ENCODE results near the gene MSLN. TPM values are rescaled to one million over a fixed set of nuclear protein-coding genes. Genes with fewer than 3 reads are reported as not detected.

MSLN gene
- total RNA-seq, 2 experiments from 2014 or later = not detected

DNA sequence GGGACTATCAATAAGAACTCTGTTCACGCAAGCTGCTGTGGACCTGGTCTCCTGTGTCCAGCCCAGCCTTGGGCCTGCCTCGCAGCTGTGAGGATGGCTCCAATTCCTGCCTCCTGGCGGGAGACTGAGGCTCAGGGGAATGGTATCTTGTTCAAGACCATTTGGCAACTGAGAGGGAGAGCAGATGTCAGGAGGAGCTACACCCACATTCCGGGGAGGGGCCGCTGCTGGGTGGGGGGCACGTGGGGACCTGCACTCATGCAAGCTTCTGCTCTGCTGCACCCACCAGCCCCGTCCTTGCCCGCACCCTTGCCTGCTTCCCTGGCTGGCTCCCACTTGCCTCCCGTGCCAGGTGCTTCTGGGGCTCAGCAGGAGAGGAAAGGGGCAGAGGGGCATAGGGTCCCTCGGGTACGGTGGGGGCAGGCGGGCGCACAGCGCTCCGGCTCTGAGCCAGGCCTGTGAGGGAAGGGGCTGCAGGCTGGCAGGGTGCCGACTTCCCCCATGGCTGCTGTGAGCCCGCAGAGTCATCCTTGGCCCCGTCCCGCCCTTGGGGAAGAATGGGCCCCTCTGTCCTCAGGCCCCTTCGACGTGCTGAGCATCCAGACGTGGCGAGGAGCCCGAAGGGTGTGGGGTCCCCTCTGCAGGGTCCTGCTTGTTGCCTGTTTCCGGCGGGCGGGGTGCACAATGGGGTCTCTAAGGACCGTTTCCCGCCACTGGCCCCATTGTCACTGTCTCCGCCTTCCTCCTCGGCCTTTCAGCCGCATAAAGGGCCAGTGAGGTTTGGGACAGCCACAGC is 42.9 kb upstream of the MSLN start:
- DNase-seq = no peak
- no peak overlapping the region for H3K27ac Mint-ChIP-seq
- H3K4me1 Mint-ChIP-seq (ENCODE audit: low read depth) = peaks cover 19% of the 10 kb centered on the region
- H3K27me3 Mint-ChIP-seq = peaks cover 7% of the 10 kb centered on the region
- no peak overlapping the region for H3K4me3 Mint-ChIP-seq
- ChIA-PET CTCF (interaction anchor here (0.6 kb wide), 1 partner anchor 18 kb away, joined by 4 read pairs; no protein-coding TSS in a partner anchor), POLR2A (no interaction called here)
- intact Hi-C loops (cut with micrococcal nuclease) = no loop called here
- no peaks in the 10 kb centered on the region for H3K9me3 Mint-ChIP-seq
- no peaks in the 10 kb centered on the region for H3K36me3 Mint-ChIP-seq

DNA sequence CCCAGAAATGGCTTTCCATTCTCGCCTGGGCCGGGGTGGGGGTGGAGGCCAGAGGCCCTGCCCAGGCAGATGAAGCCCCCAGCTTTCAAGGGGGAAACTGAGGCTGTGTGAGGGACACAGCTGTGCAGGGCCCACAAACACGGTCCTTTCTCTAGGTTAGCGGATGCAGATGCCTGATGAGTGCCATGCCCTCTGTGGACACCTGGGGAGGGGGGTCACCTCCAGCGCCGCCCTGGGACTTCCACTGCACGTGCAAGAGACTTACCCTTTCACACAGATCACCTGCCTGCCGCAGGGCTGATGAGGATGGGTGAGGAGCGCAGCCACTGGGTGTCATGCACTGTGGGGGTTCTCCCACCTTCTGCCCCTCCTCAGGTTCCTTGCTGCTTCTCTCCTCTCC is 42.1 kb upstream of the MSLN start:
- POLR2A ChIA-PET = no interaction called here
- no peak overlapping the region for H3K4me3 Mint-ChIP-seq
- CTCF ChIA-PET = interaction anchor here (1.2 kb wide), 1 partner anchor 11 kb away, joined by 4 read pairs; no protein-coding TSS in a partner anchor
- H3K4me1 Mint-ChIP-seq (ENCODE audit: low read depth) = peaks cover 18% of the 10 kb centered on the region
- H3K9me3 Mint-ChIP-seq = no peaks in the 10 kb centered on the region
- H3K36me3 Mint-ChIP-seq = no peaks in the 10 kb centered on the region
- no peak overlapping the region for H3K27ac Mint-ChIP-seq
- H3K27me3 Mint-ChIP-seq = peaks cover 5% of the 10 kb centered on the region
- DNase-seq = no peak
- intact Hi-C loops (cut with micrococcal nuclease) = no loop called here

DNA sequence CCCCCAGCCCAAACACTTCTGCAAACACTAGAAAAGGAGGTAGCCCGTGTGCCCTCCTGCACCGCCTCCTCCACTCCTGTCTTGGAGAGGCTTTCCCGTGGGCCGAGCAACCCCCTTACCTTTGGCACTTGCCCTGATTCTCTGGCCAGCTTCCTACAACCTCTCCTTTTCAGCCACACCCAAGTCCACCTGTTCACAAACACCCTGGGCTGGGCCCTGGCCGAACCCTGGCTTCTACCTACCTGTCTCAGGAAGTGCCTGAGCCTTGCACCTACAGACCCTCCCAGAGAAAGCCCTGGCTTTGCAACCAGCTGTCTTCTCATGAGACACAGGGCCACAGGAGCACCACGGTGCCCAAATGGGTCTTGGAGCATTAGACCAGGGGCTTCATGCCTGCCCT is 41.6 kb upstream of the MSLN start:
- Mint-ChIP-seq H3K36me3 (no peaks in the 10 kb centered on the region), H3K27ac (peak overlapping the region; percentile 65)
- intact Hi-C loops (cut with micrococcal nuclease) = no loop called here

GRCh38 chr16:719815-720446 is 40.6 kb upstream of the MSLN start:
- H3K36me3 Mint-ChIP-seq = no peaks in the 10 kb centered on the region
- intact Hi-C loops (cut with micrococcal nuclease) = loop anchor here (2.0 kb wide), 1 partner anchor 17 kb away; no protein-coding TSS in a partner anchor
- ChIA-PET POLR2A (interaction anchor here (1.0 to 2.6 kb wide), 4 partner anchors 16 to 68 kb away, joined by 3 to 14 read pairs (median 6); partner anchors contain the start of genes CHTF18, CIAO3 and RPUSD1), CTCF (interaction anchor here (0.6 to 3.0 kb wide), 11 partner anchors 8 to 68 kb away, joined by 3 to 33 read pairs (median 8); partner anchors contain the start of genes CHTF18, CIAO3, RHOT2 and RPUSD1)
- H3K4me3 Mint-ChIP-seq = peak overlapping the region; percentile 72
- H3K9me3 Mint-ChIP-seq = no peaks in the 10 kb centered on the region
- no peak for DNase-seq
- H3K4me1 Mint-ChIP-seq (ENCODE audit: low read depth) = peaks cover 18% of the 10 kb centered on the region
- peak overlapping the region; percentile 55 for H3K27ac Mint-ChIP-seq
- H3K27me3 Mint-ChIP-seq = peaks cover 5% of the 10 kb centered on the region

More for the DNA sequence above, 41.6 kb upstream of the MSLN start:
- peaks cover 18% of the 10 kb centered on the region for H3K4me1 Mint-ChIP-seq (ENCODE audit: low read depth)
- POLR2A ChIA-PET = no interaction called here
- no peaks in the 10 kb centered on the region for H3K9me3 Mint-ChIP-seq
- peaks cover 5% of the 10 kb centered on the region for H3K27me3 Mint-ChIP-seq
- no peak for DNase-seq
- CTCF ChIA-PET = interaction anchor here (1.2 to 2.9 kb wide), 4 partner anchors 11 to 66 kb away, joined by 4 to 33 read pairs (median 6); partner anchors contain the start of gene RHOT2
- H3K4me3 Mint-ChIP-seq = peak overlapping the region; percentile 39

GRCh38 chr16:720447-720989 is 40.0 kb upstream of the MSLN start:
- Mint-ChIP-seq H3K36me3 (no peaks in the 10 kb centered on the region), H3K9me3 (no peaks in the 10 kb centered on the region), H3K4me1 (ENCODE audit: low read depth) (peaks cover 18% of the 10 kb centered on the region), H3K27me3 (peaks cover 5% of the 10 kb centered on the region), H3K27ac (peak overlapping the region; percentile 55), H3K4me3 (peak overlapping the region; percentile 72)
- CTCF ChIA-PET = interaction anchor here (0.8 to 3.0 kb wide), 9 partner anchors 8 to 67 kb away, joined by 3 to 33 read pairs (median 15); partner anchors contain the start of genes CHTF18, CIAO3, RHOT2 and RPUSD1
- DNase-seq = peak; percentile 76
- POLR2A ChIA-PET = interaction anchor here (0.8 to 2.6 kb wide), 7 partner anchors 15 to 68 kb away, joined by 3 to 14 read pairs (median 4); partner anchors contain the start of genes CHTF18, CIAO3 and RPUSD1
- intact Hi-C loops (cut with micrococcal nuclease) = loop anchor here (2.0 kb wide), 1 partner anchor 16 kb away; no protein-coding TSS in a partner anchor

DNA sequence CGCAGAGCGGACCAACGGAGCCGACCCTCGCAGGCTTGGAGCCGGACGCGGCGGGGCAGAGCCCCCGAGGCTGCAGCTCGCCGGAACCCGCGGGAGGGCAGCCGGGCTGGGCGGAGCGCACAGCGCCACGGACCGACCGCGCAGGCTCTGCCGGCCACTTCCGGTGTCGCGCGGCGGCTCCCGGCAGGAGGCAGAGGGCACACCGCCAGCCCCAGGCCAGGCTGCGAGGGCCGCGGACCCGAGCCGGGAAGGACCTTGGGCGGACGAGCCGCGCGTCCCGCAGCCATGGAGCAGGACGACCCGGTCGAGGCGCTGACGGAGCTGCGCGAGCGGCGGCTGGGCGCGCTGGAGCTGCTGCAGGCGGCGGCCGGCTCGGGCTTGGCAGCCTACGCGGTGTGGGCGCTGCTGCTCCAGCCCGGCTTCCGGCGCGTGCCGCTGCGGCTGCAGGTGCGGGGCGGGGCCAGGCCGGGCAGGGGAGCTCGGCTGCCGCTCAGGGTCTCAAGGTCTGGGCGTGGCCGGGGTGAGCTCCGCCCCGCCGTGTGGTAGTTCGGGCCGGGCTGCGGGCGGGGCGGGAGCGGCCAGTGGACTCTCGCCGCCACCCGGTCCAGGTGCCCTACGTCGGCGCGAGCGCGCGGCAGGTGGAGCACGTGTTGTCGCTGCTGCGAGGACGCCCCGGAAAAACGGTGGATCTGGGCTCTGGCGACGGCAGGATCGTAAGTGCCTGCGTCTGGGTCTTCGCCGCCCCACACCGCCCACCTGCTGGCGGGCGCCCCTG is 39.4 kb upstream of the MSLN start, which contains the start of gene ANTKMT:
ANTKMT (plus strand) TSS at position 157 of the 775 bp plus-strand sequence; CDS start at position 286, 129 bp downstream.
- ChIA-PET POLR2A (interaction anchor here (0.8 to 2.6 kb wide), 7 partner anchors 9 to 67 kb away, joined by 3 to 14 read pairs (median 3); partner anchors contain the start of genes CHTF18, CIAO3 and RPUSD1), CTCF (interaction anchor here (0.6 to 3.0 kb wide), 10 partner anchors 9 to 985 kb away, joined by 3 to 33 read pairs (median 12); partner anchors contain the start of genes CHTF18, CIAO3, MAPK8IP3 and RHOT2)
- intact Hi-C loops (cut with micrococcal nuclease) = loop anchor here (2.0 kb wide), 1 partner anchor 16 kb away; no protein-coding TSS in a partner anchor
- DNase-seq = peak; percentile 84
- Mint-ChIP-seq H3K4me1 (ENCODE audit: low read depth) (peaks cover 17% of the 10 kb centered on the region), H3K9me3 (no peaks in the 10 kb centered on the region), H3K27ac (peak within 1 kb of the TSS; percentile 55), H3K4me3 (peak within 1 kb of the TSS; percentile 72), H3K27me3 (peaks cover 4% of the 10 kb centered on the region), H3K36me3 (no peaks in the 10 kb centered on the region)

DNA sequence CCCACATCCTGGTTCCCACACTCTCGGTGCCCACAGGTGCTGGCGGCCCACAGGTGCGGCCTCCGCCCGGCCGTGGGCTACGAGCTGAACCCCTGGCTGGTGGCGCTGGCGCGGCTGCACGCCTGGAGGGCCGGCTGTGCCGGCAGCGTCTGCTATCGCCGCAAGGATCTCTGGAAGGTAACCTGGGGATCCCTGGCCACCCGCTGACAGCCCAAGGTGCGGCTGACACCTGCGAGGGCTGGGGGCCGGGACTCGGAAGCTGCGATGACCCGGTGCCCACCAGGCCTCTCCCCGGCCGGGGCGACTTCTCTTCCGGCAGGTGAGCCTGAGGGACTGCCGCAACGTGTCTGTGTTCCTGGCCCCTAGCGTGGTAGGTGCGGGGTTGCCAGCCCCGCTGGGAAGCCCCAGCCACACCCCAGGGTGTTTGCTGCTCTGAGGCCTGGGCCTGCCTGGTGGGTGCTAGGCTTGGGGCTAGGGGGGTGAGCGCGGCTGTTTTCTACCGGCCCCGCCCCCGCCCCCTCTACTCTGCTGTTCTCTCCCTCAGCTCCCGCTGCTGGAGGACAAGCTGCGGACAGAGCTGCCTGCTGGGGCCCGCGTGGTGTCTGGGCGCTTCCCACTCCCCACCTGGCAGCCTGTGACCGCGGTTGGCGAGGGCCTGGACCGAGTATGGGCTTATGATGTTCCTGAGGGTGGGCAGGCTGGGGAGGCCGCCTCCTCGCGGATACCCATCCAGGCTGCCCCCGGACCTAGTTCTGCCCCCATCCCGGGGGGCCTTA is 38.6 kb upstream of the MSLN start:
- Mint-ChIP-seq H3K27ac (no peak overlapping the region), H3K27me3 (no peaks in the 10 kb centered on the region), H3K4me3 (no peak overlapping the region), H3K9me3 (no peaks in the 10 kb centered on the region), H3K36me3 (no peaks in the 10 kb centered on the region), H3K4me1 (ENCODE audit: low read depth) (peaks cover 14% of the 10 kb centered on the region)
- no peak for DNase-seq
- ChIA-PET POLR2A (interaction anchor here (0.8 to 2.6 kb wide), 5 partner anchors 9 to 31 kb away, joined by 3 to 14 read pairs (median 4); partner anchors contain the start of gene CIAO3), CTCF (interaction anchor here (0.6 to 3.0 kb wide), 9 partner anchors 8 to 984 kb away, joined by 3 to 33 read pairs (median 15); partner anchors contain the start of genes CHTF18, CIAO3, MAPK8IP3 and RPUSD1)
- intact Hi-C loops (cut with micrococcal nuclease) = loop anchor here (2.0 kb wide), 1 partner anchor 15 kb away; no protein-coding TSS in a partner anchor

DNA sequence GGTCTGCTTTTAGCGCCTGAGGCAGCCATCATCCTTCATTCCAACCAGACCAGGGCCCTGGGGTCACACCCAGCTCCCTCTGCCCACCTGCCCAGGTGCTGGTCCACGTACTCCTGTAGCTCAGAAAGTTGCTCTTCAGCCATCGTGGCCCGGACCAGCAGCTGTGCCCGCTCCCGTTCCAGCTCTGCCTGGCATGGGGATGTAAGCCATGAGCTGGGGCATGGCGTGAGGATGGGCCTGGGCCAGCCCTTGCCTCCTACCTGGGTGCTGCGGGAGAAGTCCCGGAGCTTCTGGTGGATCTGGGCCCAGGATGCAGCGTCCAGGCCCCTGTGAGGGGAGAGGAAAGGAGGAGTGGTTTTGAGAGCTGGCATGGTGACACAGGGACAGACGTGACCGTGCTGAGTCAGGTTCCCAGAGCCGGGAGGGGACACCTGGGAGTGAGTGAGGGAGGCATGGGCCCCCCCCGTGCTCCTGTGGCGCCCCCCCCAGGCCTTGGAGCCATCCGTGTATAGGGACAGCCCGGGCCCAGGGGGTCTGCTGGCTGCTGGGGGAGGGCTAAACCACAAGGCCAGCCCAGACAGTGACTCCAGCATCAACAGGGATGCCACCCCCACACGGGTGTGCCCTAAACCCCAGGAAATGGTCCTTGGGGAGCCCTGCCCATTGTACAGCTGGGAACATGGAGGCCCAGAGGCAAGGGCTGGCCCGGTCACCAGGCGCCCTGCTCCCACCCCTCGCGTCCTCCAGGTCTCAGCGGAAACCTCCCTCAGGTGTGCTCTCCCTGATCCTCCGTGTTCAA is 37.5 kb upstream of the MSLN start:
- CTCF ChIA-PET = interaction anchor here (1.3 to 2.9 kb wide), 4 partner anchors 10 to 18 kb away, joined by 4 to 21 read pairs (median 4); partner anchors contain the start of gene CIAO3
- no peak for DNase-seq
- H3K27ac Mint-ChIP-seq = no peak overlapping the region
- intact Hi-C loops (cut with micrococcal nuclease) = no loop called here
- H3K27me3 Mint-ChIP-seq = no peaks in the 10 kb centered on the region
- no peak overlapping the region for H3K4me3 Mint-ChIP-seq
- H3K36me3 Mint-ChIP-seq = no peaks in the 10 kb centered on the region
- POLR2A ChIA-PET = interaction anchor here (2.4 kb wide), 1 partner anchor 12 kb away, joined by 10 read pairs; no protein-coding TSS in a partner anchor
- peaks cover 14% of the 10 kb centered on the region for H3K4me1 Mint-ChIP-seq (ENCODE audit: low read depth)
- H3K9me3 Mint-ChIP-seq = no peaks in the 10 kb centered on the region

GRCh38 chr16:723695-724094 is 36.8 kb upstream of the MSLN start:
- Mint-ChIP-seq H3K27me3 (no peaks in the 10 kb centered on the region), H3K27ac (no peak overlapping the region), H3K4me3 (no peak overlapping the region), H3K4me1 (ENCODE audit: low read depth) (peaks cover 14% of the 10 kb centered on the region), H3K9me3 (no peaks in the 10 kb centered on the region), H3K36me3 (no peaks in the 10 kb centered on the region)
- POLR2A ChIA-PET = no interaction called here
- intact Hi-C loops (cut with micrococcal nuclease) = no loop called here
- DNase-seq = no peak
- CTCF ChIA-PET = interaction anchor here (1.5 kb wide), 2 partner anchors 9 to 12 kb away, joined by 4 read pairs; no protein-coding TSS in a partner anchor

All from activated CD4-positive, alpha-beta memory T cell treated with anti-CD3 and anti-CD28 coated beads for 36 hours (primary cell).